ENCODE data around the gene ZNF784. TPM values are rescaled to one million over a fixed set of nuclear protein-coding genes. Genes with fewer than 3 reads are reported as not detected.
A peak's percentile ranks its signal among the peaks of the same experiment; 100 is the strongest.

Gene ZNF784
- total and polyA plus RNA-seq, 2 of the 13 experiments (the other 11 are each of a cell fraction or from before 2014, with no cell fraction given): 4.1 to 4.2 TPM

DNA sequence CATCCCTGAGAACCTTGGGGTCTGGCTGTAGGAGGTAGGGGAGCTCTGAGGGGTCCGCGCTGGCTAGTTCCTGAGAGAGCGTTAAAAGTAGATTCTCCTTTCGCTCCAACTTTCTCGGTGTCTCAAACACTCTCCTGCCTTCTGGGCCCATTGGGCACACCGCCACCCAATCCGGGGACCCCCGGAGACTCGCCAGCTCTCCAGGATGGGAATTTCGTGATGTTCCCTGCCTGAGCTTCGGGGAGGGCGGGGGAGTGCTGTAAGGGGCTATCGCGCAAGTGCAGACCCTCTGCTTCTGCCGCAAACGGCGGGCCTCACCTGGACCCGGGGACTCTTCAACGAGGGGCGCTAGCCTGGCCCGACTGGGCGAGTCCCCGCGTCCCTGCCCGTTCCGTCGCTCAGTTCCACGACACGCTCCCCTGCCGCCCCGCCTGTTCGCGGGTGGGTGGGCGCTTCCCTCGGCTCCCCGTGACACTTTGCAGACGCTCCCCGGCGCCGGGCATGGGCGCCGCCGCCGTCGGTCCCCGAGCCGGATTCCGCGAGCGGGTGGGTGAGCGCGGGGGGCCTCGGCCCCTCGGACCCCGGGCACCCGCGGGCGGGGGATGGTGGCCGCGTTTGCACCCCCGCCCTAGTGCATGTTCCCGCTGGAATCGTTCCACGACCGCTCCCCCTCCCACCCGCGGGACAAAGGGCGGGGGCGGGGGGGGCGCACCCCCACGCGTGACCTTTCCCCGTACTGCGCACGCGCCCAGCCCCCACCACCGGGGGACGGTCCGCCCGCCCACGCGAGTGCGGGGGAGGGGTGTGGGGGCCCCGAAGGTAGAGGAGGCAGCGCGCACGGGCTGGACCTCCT is 23.6 kb upstream of the ZNF784 start, which contains the start of gene CCDC106 (continued):
- TF ChIP-seq, protein P1, sequence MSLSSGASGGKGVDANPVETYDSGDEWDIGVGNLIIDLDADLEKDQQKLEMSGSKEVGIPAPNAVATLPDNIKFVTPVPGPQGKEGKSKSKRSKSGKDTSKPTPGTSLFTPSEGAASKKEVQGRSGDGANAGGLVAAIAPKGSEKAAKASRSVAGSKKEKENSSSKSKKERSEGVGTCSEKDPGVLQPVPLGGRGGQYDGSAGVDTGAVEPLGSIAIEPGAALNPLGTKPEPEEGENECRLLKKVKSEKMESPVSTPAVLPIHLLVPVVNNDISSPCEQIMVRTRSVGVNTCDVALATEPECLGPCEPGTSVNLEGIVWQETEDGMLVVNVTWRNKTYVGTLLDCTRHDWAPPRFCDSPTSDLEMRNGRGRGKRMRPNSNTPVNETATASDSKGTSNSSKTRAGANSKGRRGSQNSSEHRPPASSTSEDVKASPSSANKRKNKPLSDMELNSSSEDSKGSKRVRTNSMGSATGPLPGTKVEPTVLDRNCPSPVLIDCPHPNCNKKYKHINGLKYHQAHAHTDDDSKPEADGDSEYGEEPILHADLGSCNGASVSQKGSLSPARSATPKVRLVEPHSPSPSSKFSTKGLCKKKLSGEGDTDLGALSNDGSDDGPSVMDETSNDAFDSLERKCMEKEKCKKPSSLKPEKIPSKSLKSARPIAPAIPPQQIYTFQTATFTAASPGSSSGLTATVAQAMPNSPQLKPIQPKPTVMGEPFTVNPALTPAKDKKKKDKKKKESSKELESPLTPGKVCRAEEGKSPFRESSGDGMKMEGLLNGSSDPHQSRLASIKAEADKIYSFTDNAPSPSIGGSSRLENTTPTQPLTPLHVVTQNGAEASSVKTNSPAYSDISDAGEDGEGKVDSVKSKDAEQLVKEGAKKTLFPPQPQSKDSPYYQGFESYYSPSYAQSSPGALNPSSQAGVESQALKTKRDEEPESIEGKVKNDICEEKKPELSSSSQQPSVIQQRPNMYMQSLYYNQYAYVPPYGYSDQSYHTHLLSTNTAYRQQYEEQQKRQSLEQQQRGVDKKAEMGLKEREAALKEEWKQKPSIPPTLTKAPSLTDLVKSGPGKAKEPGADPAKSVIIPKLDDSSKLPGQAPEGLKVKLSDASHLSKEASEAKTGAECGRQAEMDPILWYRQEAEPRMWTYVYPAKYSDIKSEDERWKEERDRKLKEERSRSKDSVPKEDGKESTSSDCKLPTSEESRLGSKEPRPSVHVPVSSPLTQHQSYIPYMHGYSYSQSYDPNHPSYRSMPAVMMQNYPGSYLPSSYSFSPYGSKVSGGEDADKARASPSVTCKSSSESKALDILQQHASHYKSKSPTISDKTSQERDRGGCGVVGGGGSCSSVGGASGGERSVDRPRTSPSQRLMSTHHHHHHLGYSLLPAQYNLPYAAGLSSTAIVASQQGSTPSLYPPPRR (CRISPR knock-in tag; IDR thresholded peaks at IDR 0.05; ENCODE audit: borderline replicate concordance): no peak; the same call in 1 of the 2 replicates
- TF ChIP-seq NONO (IDR thresholded peaks at IDR 0.05) (no peak), NONO (CRISPR knock-in tag; conservative IDR thresholded peaks at IDR 0.05) (peak; percentile 61; the same call in 1 of the 2 replicates), ZFP41 (CRISPR knock-in tag; IDR thresholded peaks at IDR 0.05; ENCODE audit: borderline replicate concordance) (no peak), MIER3 (CRISPR knock-in tag; IDR thresholded peaks at IDR 0.05; ENCODE audit: borderline replicate concordance) (0 out of 2 replicates have a peak, but pooled peaks have one; percentile 34), ZSCAN31 (CRISPR knock-in tag; IDR thresholded peaks at IDR 0.05; ENCODE audit: low read depth) (peak; percentile 82), TRIM24 (CRISPR knock-in tag; IDR thresholded peaks at IDR 0.05) (no peak), GZF1 (CRISPR knock-in tag; IDR thresholded peaks at IDR 0.05) (no peak), PLRG1 (conservative IDR thresholded peaks at IDR 0.05) (no peak), ZNF777 (CRISPR knock-in tag; IDR thresholded peaks at IDR 0.05) (no peak), CSRNP1 (CRISPR knock-in tag; IDR thresholded peaks at IDR 0.05) (peak; percentile 45; the same call in 1 of the 2 replicates), HMG20B (CRISPR knock-in tag; conservative IDR thresholded peaks at IDR 0.05) (0 out of 2 replicates have a peak, but pooled peaks have one; percentile 20), ZNF276 (CRISPR knock-in tag; IDR thresholded peaks at IDR 0.05; ENCODE audit: low read depth) (no peak), MTERF4 (CRISPR knock-in tag; IDR thresholded peaks at IDR 0.05) (no peak), ZBTB42 (CRISPR knock-in tag; IDR thresholded peaks at IDR 0.05) (no peak), ARNT2 (CRISPR knock-in tag; IDR thresholded peaks at IDR 0.05; ENCODE audit: low read depth) (no peak)
- TF ChIP-seq, protein P2, sequence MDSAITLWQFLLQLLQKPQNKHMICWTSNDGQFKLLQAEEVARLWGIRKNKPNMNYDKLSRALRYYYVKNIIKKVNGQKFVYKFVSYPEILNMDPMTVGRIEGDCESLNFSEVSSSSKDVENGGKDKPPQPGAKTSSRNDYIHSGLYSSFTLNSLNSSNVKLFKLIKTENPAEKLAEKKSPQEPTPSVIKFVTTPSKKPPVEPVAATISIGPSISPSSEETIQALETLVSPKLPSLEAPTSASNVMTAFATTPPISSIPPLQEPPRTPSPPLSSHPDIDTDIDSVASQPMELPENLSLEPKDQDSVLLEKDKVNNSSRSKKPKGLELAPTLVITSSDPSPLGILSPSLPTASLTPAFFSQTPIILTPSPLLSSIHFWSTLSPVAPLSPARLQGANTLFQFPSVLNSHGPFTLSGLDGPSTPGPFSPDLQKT (CRISPR knock-in tag; IDR thresholded peaks at IDR 0.05; ENCODE audit: borderline replicate concordance): no peak

All from HepG2 (cell line).